Fibroblast of peridontal ligament (primary cell): Measurements from ENCODE around the gene DGKE.
A peak's percentile ranks its signal among the peaks of the same experiment; 100 is the strongest.

ENCODE experiments used
- DNase-seq: peaks from one replicate; pipeline ENCODE4 v3.0.0-alpha.2; 2010; ENCODE audit errors: extremely low read depth

The DGKE gene

DNA sequence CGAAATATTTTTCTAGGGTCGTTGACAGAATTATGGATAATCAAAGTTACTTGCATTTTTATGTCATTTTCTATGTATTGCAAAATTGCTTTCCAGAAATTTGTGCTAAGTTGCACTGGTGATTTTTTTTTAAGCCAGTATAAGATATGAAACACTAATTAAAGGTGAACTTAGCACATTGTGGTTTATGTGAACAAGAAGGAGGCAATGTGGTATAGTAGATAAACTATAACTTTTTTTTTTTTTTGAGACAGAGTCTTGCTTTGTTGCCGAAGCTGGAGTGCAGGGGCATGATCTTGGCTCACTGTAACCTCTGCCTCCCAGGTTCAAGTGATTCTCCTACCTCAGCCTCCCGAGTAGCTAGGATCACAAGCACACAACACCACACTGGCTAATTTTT, 13.2 kb downstream of the DGKE start:
- DNase-seq, result no peak

DNA sequence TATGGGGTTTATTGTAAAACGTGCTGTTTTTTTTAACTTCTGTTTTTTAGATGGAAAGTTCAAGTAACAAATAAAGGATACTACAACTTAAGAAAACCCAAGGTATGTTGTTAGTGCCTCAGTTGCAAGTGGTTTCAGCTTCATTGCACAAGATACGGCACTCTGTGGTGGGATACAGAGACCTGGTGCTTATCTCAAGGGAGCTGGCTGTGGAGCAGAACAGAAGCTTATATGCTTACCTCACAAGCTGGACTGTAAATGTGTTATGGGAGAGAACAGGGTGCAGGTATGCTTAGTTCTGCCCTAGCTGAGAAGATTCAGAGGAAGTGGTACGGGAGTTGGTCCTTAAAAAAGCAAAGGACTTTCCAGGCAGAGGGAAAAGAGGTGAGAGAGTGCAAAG, 15.2 kb downstream of the DGKE start:
- DNase-seq, result no peak

DNA sequence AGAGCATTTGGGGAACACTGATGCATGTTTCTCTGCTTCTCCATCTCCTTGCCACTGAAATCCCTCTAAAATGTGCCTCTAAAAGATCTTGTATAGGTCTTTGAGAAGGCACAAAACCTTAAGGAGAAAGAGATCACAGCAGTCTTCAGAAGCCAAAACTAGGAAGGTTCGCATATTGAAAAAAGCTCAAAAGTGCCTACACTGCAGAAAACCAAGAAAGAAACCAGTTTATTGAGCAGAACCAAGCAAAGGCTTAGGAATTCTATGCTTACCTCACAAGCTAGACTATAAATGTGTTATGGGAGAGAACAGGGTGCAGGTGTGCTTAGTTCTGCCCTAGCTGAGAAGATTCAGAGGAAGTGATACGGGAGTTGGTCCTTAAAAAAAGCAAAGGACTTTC, 16.6 kb downstream of the DGKE start:
- DNase-seq, result no peak

DNA sequence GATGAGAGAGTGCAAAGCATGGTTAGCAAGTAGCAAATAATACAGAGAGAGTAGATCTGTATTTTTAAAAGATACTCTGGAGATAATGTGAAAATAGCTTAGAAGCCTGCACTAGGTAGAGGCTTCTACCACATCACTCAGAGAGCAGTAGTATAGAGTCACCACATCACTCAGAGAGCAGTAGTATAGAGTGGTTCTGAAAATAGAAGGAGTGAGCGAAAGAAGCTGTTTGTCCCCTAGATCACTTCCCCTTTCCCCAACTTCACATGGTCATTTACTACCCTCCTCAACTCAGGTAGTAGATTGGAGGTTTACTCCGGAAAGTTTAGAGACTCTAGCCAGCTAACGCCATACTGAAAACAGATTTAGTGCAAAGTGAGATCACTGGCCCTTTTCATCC, 17.1 kb downstream of the DGKE start:
- no peak for DNase-seq

DNA sequence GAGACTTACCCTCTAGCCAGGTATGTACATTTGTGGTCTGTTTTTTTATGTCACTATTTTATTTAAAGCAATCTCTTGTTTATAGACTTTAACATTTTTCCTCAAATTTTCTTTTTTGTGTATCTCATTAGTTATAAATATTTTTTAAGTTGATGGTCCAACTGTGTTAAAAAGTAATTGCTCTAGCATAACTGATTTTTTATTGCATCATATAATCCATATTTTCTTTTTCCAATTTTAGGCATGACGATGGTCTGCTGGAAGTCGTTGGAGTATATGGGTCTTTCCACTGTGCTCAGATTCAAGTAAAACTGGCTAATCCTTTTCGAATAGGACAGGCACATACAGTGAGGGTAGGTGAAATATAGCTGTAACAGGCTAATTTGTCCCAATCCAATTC, 27.9 kb downstream of the DGKE start:
- DNase-seq, result no peak

DNA sequence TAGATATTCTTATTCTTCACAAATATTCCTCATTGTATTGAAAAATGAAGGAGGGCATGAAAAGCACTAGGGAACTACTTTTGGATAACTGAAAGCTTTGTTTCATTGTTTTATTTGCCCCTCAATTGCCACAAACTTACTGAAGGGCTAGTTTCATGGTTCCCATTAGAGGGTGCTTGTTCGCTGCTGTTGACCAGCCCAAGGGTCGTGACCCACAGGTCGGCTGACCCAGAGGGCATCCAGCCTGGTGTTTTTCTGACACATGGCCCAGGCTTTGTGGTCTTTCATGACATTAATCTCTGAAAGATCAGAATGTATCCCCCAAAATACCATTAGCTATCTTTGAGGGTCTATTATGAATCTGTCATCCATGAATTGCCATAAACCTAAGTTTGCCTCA, 30.0 kb downstream of the DGKE start:
- DNase-seq, result no peak

DNA sequence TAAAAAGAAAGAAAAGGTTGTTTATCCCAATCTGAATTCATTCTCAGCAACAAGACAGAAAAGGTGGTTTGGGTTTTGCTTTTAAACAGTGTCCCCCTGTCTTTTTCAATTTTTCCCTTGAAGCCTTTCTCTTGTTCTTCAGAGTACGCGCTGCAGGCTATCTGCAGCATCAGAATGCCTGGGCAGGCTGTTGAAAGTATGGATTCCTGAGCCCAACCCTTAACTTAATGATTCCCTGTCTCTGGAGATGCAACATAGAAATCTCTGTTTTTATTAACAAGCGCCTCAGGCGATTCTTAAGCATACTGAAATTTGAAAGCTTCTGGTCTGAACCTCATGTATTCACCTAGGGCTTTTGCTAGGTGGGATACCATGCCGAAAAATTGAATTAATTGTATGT, 32.1 kb downstream of the DGKE start:
- DNase-seq, result no peak

DNA sequence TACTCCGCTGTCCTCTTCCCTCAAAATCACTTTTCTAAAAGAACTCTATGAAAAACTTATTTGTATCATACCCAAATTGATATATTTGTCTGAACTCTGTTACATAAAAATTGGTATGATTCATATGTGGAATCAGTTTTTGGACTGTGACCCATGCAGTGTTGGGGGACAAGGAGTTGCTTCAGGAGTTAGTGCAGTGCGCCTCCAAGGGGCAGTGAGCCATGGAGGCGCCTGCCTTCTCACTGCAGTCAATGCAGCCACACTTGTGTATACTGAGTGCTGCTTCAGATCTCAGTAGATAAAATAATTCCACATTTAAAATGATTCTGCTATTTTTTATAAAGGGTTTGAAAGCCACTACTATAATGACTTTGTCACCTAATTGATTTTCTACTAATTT, 32.5 kb downstream of the DGKE start:
- peak; percentile 4 for DNase-seq

DNA sequence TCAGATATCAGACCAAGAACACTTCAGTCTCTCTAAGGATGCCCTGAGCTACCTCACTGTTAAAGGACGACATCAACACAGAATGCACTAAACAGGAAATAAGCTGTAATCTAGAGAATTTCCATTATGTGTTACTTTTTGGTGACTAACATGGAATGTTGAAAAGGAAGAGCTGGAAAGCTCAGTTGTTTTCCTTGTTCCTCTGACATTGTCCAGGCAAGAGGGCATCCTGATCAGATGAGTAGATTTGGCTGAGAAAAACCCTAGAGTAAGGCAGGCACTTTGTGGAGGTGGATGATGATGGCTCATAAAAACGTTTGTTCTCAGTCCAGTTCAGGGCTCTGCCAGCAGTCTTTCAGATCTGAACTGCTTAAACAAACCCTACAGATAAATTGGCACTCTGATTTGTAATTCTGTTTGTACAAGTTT, 34.0 kb downstream of the DGKE start:
- DNase-seq, result peak; percentile 8

DNA sequence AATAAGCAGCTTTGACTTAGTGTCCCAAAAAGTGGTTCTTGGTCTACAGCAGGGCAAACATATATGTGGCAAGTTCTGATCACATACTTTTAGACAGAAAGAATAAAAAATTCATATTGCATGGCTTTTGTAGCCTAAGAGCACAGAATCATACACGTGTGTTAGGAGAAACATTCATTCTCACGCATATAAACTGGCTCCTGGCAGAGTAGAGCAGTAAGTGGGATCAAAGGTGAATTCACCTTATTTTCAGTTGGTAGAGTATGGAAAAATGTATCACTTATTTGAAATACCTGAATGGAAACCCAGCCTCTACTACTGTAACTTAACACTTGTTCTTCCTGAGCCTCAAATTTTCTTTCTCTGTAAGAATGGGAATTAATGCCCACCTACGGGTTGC, 34.8 kb downstream of the DGKE start:
- no peak for DNase-seq

DNA sequence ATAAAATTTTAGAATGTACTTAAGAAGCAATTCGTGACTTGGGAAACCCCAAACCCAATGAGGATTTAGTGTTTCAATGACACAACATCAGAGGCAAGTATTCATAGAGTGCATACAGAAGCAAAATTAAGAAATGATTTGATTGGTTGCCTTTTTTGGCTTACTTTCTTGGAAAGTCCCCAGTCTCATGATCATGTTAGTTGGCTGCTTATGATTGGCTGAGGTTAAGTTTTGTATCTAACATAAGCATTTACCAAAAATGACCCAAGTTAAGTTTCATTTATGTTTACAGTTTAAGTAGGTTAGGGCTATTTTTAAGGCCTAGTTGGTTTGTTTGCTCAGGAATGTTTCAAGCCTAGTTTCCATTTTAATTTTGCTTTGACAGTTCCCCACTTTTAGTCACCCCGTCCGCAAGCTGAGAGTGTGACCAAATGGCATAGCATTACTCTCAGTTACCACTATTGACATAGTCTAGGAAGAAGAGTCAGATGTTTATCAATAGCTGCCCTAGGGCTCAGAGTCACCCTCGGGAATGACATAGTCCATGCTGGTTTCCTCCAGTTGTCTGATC, 36.2 kb downstream of the DGKE start:
- DNase-seq, result peak; percentile 46

DNA sequence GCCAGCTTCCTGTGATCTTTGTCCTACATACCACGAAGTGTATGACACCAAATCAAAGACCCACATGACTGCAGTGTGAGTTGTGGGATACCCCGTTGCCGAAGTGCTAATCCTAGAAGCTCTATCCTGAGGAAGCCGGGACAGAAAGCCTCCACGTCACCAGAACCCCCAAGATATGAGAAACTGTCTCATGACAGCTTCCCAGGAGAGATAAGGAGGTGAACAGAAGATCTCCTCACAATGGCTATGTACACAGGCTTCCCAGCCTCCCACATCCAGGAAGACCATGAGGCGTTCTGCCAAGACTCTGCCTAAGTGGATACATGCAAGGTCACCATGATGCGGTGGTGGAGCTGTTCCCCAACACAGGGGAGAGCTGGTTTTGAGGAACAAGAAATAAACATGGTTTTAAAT, 42.8 kb downstream of the DGKE start:
- no peak for DNase-seq

DNA sequence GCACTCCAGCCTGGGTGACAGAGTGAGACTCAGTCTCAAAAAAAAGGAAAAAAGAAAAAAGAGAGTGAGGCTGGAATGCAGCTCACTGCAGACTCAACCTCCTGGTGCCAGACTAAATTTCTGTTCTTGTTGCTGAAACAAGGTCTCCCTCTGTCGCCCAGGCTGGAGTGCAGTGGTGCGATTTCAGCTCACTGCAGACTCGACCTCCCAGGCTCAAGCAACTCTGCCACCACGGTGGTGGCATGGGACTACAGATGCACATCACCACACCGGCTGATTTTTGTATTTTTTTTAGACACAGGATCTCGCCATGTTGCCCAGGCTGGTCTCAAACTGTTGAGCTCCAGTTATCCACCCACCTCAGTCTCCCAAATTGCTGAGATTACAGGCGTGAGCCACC, 45.3 kb downstream of the DGKE start:
- DNase-seq, result no peak

DNA sequence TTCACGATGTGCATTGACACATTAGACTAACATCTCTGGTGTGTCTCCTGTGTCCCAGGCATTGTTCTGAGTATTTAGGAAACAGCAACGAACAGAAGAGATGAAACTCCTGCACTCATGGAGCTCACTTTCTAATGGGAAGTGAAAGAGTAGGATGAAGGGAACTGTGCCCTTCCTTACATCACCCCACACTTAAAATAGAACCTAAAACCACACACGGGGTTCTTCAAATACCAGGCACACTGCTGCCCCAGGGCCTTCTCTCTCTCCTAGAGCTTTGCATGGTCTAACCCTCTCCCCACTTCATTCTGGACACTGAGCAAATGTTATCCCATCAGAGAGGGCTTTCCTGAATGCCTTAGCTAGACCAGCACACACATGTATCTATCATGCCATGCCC, 46.2 kb downstream of the DGKE start:
- peak; percentile 3 for DNase-seq

DNA sequence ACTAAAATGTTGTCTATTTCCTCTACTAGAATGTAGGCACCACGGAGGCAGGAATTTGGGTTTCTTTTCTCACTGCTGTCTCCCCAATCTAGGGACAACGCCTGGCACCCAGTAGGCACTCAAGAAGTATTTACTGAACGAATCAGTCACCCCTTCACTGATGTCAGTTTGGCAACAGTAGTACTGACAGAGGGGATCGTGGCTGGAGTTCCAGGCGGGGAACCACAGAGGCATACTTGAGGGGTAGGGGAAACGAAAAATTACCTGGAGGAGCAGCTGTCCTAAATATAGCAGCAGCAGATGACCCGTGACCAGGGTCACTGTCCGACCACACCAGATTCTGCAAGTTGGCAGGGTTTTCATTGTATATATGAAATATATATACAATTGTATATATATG, 46.6 kb downstream of the DGKE start:
- DNase-seq, result no peak

DNA sequence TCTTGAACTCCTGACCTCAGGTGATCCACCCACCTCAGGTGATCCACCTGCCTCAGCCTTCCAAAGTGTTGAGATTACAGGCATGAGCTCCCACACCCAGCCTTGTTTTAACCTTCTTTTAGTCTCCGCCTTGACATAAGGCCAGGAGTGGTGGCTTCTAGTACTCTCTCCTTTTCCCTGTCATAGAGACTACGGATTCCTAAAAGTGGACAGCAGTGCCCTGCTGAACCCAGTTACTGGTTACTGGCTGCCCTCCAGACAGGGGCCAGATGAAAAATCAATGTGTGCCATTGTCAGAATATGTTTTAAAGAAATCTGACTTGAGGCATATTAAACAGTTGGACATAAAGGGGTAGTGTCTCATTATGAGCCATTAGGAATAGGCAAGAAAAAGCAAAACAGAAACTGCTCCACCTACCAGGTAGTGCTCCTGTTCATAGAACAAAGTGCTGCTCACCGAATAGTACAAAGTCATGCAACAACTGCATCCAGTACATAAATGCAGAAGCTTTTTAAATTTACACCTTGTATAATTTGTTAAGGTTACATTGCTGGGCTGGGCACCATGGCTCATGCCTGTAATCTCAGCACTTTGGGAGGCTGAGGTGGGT, 47.8 kb downstream of the DGKE start:
- DNase-seq, result no peak

DNA sequence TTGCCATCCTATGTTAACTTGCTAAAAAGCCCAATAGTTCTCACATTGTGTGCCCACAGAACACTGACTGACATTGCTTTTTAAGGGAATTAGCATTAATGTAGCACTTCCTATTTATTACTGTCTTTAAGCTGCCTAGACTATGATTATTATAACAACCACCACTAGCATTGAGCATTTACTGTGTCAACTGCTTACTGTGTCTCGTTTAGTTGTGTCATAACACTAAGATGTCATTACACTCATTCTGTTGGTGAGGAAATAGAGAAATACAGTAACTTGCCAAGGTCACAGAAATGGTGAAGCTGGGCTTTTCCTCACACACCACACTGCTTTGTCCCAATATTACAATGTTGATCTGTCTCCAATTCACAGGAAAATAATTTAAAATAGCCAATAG, 49.7 kb downstream of the DGKE start:
- no peak for DNase-seq

DNA sequence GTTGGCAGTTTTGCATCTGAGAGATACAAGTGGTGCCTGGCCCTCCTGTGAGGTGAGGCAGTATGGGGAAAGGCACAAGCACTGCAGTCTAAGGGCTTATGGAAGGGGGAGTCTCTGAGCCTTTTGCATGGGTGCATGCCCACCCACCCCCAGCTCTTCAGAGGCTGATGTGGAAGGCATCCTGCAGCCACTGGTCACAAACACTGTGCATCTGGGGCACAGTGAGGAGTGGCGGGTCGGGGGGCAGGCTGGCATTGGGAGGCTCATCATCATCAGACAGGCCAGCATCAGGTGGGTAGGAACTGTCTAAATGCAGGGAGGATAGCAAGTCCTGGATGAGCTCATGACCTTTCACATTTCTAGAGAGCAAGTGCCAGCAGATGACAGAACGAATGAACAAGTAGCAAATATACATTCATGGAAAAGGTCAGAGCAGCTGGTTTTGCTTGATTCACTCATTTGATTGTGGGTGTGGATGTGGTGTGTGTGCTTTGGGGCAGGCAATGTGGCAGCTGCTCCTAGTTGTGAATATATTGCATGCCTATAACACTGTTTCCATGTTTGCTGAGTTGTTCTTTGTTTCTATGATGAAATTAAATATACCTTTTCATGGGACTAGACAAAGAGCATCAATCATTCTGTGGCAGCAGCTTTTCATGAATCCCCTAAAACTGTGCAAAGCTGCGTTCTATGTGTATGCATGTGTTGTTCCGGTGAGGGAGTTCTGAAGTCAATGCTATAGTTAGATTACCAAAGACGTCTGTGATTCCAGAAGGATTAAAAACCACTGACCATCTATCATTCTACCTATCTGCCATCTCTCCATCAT, 50.7 kb downstream of the DGKE start:
- no peak for DNase-seq

DNA sequence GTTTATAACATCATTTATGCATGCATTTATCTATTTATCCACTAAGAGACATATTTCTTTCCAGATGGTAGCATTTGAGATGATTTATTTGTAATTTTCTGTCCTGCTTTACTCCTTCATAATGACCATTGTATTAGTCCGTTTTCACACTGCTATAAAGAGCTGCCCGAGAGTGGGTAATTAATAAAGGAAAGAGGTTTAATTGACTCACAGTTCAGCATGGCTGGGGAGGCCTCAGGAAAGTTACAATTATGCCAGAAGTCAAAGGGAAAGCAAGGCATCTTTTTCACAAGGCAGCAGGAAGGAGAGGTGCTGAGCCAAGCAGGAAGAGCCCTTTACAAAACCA, 51.3 kb downstream of the DGKE start:
- no peak for DNase-seq

DNA sequence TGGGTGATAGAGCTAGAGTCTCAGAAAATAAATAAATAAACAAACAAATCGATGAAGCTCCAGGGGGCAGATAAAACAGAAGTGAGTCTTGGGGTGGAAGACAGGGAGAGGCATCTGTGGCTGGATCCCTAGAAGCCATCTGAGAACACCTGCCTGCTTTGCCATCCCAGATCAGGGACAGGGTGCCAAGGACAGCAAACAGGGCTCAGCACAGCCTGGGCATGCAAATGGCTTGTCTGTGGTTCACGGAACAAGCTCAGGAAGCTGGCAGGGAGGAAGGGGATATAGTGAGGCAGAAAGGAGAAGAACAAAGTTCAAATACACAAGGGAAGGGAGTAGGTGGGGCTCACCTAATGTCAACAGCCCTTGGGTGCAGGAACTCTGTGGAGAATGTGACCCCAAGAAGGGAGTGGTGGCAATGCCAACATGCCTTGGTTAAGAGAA, 52.4 kb downstream of the DGKE start:
- DNase-seq, result no peak

DNA sequence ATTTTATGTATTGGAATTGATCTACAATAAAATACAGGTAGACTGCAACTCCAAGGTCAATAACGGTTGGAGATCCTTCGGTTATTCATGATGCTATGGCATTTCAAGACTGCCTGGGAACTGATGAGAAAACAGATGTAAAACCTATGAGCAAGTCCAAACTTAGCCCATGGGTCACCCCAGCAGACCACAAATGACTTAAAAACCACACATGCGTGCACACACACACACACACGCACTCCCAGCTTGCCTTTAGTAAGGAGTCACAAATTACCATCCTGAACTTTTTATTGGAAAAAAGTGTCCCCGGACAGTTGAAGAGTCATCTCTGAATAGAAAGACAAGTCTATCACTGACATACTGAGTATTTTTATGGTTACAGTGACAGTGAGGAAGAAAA, 53.2 kb downstream of the DGKE start:
- no peak for DNase-seq

DNA sequence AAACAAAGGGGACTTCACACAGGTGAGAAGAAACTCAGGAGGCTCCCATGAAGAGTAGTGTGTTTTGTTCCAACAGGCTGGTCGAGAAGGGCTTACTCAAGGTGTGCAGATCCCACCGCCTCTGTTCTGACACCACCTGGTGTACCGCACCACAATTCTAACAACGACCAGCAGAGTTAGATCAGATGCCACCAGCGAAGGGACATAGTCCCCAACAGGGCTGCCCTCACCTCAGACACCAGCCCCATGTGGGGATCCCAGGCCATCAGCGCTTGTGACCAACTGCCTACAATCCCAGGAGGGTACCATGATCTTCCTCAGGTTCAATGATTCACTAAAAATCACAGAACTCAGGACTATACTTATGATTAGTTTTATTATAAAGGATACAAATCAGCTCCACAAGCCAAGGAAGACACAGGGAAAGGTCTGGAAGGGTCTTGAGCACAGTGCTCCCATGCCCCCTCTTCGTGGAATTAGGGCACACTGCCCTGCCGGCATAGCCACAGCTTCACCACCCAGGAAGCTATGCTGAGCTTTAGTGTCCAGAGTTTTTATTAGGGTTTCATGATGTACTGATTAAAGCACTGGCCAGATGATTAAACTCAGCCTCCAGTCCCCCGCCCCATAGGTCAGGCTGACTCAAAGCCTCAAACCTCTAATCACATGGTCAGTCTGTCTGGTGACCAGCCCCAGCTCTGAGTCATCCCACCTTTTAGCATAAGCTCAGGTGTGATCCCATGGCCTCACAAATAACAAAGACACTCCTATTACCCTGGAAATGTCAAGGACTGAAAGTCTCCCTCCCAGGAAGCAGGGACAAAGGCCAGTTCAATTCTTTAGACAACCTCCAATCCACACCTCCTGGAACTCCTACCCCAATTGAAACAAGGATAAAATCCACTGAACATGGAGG, 53.9 kb downstream of the DGKE start:
- no peak for DNase-seq
